HG03565 (cell line): ENCODE measurements around the gene GHR.
A peak's percentile ranks its signal among the peaks of the same experiment; 100 is the strongest.
"Not testable (repeated sequence)": the region's sequence is repeated elsewhere in the genome, so short reads cannot be mapped to it uniquely, and the experiment has no call there.

Experiments
- ATAC-seq: cut with Tn5 transposase; IDR thresholded peaks from one replicate; pipeline ENCODE4 v1.9.1; 2021; ENCODE audit warnings: mild to moderate bottlenecking, moderate library complexity; ENCODE audit not compliant: unreplicated experiment

The GHR gene

DNA sequence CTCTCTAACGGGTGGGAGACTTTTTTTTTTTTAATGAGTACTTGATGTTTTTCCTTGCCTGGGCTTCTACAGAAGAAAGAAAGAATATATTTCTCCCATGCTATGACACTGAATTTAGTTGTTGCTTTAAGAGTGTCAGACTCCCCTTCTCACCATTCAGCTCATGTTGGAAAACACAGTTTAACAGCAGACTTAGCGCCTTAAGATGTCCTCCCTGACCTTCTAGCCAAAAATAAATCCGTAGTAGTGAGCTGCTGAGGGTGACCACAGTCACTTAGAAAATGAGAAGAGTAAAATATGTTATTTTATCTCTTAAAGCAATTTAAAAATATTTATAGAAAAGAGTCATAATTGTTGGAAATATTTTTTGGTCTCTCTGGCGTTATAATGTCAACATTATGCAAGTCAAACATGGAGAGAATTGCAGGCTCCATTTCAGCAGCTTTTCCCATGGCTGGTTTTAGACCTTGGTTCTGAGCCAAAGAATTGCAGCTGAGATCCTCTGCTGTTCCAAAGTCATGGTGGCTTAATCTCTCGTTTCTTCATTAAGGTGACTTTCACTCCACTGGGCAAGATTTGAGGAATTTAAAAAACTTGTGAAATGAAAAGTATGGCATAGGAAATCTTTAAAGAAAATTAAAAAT lies 143.5 kb downstream of the GHR start:
- no peak for ATAC-seq

DNA sequence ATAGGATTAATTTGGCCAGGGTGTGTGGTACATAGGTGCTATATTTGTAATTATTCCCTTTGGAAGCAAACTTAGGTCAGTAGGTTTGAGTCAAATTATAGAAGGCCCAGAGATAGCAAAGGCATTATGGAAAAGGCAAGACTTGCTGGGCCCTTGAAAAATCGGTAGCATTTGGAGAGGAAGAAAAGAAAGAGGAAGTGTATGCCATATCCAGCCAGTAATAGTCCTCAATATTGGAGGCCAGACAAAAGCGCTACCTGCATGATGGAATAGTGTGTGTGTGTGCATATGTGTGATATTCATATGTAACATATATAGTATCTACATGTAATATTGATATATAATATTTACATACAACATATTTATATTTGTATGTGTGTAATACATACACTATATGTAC lies 146.1 kb downstream of the GHR start:
- no peak for ATAC-seq

- ATAC-seq = no peak
Measured at GRCh38 chr5:42569953-42570548, 146.8 kb downstream of the GHR start.

DNA sequence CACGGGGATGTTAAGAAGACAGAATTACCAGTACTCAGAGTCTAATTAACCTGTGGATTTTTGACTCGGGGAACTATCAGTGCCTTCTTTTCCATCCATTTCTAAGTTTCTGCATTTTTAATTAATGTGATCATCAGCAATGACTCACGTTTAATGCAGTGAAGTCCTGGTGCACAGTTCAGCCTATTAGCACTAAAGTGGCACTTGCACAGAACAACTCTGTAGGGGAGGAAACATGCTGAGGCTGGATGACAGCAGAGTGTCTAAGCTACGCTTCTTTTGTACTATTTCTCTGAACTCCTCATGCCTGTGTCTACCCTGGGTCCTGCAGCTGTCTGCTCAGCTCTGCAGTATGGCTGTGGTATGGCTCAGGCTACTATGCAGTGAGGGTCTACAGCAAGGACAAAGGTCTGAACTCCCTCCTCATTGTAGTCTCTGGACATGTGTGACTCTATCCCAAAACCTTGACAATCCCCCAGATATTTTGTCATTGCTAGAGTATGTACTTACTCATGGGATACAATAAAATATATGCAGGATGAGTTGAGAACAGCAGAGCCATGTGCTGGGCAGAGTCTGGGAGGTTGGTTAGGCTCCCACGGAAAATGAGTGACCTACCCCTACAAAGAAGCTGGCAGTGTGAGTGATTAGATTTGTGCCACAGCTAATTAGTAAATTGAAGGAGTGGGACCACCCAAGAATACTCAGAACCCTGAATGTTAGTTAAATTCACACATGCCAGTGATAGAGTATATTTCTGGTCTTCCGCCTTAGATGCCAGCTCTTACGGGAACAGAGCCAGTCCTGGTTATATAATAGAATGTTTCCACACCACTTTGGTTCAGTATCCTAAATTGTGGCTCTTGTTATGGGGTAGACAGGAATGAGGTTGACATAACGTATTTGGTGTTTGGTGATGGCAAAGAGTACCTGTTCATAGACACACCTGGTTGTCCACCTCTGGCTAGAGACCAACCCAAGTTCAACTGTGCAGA lies 148.0 kb downstream of the GHR start:
- ATAC-seq = no peak

GRCh38 chr5:42572313-42572712 lies 149.1 kb downstream of the GHR start:
- no peak for ATAC-seq

DNA sequence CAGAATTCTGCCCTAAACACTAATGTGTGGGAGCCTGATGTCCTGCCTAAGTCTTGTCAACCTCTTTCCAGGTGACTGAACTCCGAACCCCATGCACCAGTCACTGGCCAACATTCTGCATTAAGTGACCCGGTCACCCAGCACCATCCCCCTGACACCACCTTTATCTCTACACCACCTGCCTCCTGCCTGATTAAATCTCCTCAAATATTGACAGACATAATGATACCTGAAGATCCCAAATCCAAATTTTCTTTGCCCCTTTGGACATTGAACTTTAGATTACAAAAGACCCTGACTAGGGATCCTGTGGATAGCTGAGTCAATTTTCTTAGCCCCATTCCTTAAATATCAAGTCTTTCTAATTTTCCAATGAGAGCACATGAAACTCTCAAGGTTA lies 150.1 kb downstream of the GHR start:
- ATAC-seq = no peak

DNA sequence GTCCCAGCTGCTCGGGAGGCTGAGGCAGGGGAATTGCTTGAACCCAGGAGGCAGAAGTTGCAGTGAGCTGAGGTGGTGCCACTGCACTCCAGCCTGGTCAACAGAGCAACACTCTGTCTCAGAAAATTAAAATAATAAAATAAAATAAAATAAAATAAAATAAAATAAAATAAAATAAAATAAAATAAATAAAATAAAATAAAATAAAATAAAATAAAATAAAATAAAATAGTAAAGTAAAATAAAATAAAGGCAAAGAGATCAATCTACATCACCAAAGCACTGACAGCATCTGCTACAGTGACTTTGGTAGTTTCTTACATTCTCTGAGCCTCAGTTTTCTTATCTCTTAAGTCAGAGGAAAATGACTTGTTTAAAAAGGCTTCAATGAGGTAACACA lies 152.7 kb downstream of the GHR start:
- not testable (repeated sequence) for ATAC-seq

- not testable (repeated sequence) for ATAC-seq
Measured at GRCh38 chr5:42578901-42579300, 155.7 kb downstream of the GHR start.

GRCh38 chr5:42579320-42579719 lies 156.1 kb downstream of the GHR start:
- no peak for ATAC-seq

DNA sequence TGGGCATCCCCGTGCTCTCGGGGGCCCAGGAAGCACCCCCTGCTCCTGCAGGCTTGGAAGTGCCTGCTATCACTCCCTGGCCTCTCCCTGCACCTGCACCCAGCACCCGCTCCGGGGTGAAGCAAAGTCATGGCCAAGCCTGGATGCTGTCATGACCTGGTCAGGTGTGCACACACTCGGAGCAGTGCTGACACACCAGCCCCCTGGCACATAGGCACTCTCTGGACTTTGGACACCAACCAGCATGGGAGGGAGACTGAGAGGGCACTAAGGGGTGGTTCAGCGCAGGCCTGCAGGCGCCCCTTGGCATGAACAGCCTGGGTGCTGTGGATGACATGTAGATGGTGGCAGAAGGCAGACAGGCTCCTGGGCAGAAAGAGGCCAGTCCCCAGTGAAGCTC lies 158.6 kb downstream of the GHR start:
- ATAC-seq = no peak

GRCh38 chr5:42582723-42583122 lies 159.5 kb downstream of the GHR start:
- ATAC-seq = no peak

DNA sequence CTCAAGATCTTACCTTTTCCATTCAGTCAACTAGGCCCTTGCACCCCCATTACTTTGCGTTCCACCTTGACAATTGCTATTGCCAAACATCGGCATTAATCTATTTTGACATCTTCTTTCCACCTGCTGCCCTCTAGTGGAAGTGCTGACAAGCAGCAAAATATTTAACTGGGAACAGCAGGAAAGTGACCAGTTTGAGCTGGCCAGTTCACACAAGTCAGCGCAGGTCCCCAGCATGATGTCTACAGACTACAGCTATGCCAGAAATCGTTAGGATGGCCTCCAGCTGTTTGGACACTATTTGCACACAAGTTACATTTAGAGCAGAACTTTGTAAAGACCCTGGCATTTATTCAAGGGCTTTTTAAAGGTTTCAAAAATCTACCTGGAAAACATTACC lies 160.1 kb downstream of the GHR start:
- ATAC-seq = peak; percentile 74

DNA sequence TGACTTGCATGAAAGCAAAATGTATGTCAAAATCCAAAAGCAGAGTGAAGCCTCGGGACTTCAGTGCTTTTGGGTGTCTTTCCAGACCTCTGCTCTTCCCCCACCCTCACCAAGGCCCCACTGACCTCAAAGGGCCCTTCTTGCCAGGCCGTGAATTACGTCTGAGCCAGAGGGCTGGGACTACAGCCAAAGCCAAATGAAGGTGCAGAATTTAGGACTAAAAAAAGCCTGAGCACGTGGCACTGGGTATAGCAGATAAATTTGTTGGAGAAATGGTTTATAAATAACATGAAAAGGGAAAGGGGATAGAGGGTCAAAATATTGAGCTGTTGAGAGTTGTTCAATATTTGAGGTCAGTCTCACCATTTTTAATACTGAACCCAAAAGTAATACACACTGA lies 163.4 kb downstream of the GHR start:
- no peak for ATAC-seq

DNA sequence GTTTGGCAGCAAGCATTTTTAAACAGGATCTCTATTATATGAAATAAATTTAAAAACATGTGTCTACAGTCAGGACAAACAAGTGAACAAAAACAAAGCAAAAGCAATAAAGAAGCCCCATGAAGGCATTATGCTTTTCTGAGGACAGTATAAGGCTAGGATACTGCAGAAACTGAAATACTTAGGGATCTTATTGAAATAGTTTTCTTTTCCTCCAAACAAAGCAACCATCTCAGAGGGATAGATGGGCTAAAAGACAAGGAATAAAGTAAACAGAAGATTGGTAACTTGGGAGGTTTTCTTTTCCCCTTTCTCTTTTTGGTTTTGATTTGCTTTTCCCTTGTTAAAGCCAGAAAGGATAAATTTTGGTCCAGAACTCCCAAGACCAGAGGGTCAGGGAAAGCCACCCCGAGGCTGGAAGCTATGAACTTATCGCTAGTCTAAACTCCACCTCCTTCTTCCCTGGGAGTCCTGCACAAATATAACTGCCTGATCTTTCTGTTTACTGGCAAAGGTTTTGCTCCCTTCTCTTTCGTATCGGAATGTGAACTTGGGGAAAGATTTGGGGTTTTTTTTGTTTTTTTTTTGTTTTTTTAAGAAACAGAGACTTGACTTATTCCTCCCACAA lies 164.0 kb downstream of the GHR start:
- ATAC-seq = no peak

- no peak for ATAC-seq
Measured at GRCh38 chr5:42590566-42590965, 167.3 kb downstream of the GHR start.

DNA sequence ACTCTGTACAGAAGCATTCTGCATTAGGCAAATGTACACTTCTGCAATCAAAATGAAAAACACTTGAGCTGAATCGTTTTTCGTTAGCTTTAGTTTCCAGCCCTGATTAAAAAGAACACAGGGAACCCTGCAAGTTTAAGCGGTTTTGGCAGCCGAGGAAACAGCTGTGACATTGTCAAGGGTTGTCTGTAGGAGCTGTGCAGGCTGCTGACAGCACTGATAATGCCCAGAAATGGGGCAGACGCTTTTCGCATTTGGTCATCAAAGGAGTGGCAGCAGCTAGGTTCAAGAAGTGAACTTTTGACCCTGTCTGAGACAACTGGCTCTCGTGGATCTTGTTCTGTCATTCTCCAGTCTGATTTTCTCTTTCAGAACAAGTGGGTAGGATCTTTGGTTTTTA lies 167.8 kb downstream of the GHR start:
- ATAC-seq = no peak

GRCh38 chr5:42592401-42593140 lies 169.3 kb downstream of the GHR start:
- ATAC-seq = no peak

DNA sequence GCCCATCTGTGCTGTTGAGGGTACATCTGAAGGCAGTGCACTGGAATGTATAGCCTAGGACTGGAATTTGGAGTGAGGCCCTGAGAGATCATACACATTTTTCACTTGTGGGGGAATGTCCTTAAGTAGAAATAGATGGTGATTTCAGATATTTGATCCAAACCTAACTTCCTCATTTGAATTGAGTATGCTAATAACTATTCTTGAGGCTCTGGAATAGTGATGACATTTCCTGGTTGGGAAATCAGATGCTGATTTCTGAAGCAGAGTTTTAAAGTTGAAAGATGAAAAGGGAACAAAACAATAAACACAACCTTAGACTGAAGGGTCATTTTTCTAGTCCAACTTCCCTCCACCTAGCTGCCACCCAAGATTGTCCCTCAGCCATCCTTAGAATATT lies 170.4 kb downstream of the GHR start:
- ATAC-seq = no peak

DNA sequence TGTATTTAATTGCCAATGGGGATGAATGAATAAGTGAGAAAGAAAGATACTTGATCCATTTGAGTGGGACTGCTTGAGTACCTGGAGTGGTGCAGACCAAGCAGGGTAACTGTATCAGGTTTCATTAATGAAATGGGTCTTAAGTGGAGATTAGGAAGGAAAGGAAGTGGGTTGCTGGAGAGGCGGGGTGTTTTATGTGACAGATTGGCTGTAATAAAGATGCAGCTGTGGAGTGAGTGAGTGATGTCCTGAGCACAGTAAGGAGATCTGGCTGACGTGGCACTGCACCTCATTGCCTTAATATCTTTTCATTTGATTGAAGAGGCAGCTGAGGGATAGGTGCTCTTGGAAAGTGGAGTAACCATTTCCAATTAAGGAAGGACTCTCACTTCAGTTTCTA lies 172.4 kb downstream of the GHR start:
- ATAC-seq = no peak

DNA sequence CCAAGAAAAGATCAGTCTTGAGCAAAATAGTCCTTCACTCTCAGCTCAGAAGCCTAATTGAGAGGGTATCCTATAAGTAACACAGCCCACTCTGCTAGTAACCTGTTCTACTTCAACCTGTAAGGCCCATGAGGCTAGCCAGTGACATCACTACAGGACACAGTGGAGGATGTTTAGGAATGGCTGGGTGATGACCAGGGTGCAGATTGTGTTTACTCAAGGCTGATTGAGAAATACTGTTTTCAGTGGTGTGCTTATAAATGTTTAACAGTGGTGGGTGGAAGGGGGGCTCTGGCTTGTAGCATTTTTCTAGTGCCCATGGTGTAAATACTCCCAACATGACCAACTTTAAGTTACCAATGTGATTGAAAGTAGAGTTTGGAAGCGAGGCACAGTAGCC lies 173.6 kb downstream of the GHR start:
- ATAC-seq = no peak
